BLaER1 (cell line): Measurements from ENCODE around the gene CDNF.
"Not testable (repeated sequence)": the region's sequence is repeated elsewhere in the genome, so short reads cannot be mapped to it uniquely, and the experiment has no call there.

Source experiments
- H3K27ac ChIP-seq: shearing (Covaris generic); formaldehyde crosslinking; 2 replicates; pipeline ENCODE4 v1.8.1; 2022
- H3K27me3 ChIP-seq: shearing (Covaris generic); formaldehyde crosslinking; 2 replicates; pipeline ENCODE4 v1.8.1; 2022
- H3K36me3 ChIP-seq: shearing (Covaris generic); formaldehyde crosslinking; 2 replicates; pipeline ENCODE4 v1.8.1; 2022
- H3K4me1 ChIP-seq: shearing (Covaris generic); formaldehyde crosslinking; 2 replicates; pipeline ENCODE4 v1.8.1; 2022
- H3K4me2 ChIP-seq: shearing (Covaris generic); formaldehyde crosslinking; 2 replicates; pipeline ENCODE4 v1.8.1; 2022
- H3K4me3 ChIP-seq: shearing (Covaris generic); formaldehyde crosslinking; 2 replicates; pipeline ENCODE4 v1.8.1; 2022
- H3K9ac ChIP-seq: shearing (Covaris generic); formaldehyde crosslinking; 2 replicates; pipeline ENCODE4 v1.8.1; 2022
- H3K9me3 ChIP-seq: shearing (Covaris generic); formaldehyde crosslinking; 2 replicates; pipeline ENCODE4 v1.8.1; 2022
- H4K20me1 ChIP-seq: shearing (Covaris generic); formaldehyde crosslinking; 2 replicates; pipeline ENCODE4 v1.8.1; 2022
- Cebpa-rat ChIP-seq: shearing (Covaris generic); IDR thresholded peaks from 2 replicates; pipeline ENCODE4 v1.8.1; 2022

The CDNF gene

DNA sequence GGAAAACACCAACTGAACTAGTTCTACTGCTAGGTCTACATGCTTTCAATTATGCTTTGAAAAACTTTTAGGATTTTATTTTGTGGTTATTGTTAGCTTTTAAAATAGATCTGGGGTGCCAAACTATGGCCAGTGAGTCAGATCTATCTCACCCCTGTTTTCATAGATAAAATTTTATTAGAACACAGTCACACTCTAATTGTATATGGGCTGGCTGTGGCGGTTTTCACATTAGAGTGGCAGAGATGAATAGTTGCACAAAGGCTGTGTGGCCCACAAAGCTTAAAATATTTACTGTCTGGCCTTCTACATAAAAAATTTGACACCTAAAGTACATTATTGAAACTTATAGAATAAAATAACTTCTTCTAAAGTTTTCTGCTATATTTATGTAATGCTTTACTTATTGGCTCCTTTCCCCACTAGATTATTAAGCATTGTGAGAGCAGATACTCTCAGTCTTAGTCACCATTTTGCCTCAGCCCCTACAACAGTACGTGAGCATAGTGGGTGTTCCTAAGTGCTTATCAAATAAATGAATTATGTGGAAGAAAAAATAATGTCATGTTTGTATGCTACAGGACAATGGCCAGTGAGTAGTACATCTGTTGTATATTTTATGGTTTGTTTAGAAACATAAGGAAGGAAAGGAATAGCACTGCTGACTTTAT is 35.4 kb upstream of the CDNF start:
- Histone ChIP-seq H3K4me2 (no peak overlapping the region), H3K9ac (no peak overlapping the region), H3K4me1 (peaks cover 30% of the 10 kb centered on the region), H3K27ac (no peak overlapping the region), H3K36me3 (peaks cover 27% of the 10 kb centered on the region), H3K27me3 (no peaks in the 10 kb centered on the region), H3K4me3 (no peak overlapping the region), H3K9me3 (no peaks in the 10 kb centered on the region), H4K20me1 (peaks cover 9% of the 10 kb centered on the region)
- no peak for TF ChIP-seq Cebpa-rat

DNA sequence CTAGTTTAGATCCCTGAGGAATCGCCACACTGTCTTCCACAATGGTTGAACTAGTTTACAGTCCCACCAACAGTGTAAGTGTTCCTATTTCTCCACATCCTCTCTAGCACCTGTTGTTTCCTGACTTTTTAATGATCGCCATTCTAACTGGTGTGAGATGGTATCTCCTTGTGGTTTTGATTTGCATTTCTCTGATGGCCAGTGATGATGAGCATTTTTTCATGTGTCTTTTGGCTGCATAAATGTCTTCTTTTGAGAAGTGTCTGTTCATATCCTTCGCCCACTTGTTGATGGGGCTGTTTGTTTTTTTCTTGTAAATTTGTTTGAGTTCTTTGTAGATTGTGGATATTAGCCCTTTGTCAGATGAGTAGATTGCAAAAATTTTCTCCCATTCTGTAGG is 27.0 kb upstream of the CDNF start:
- not testable (repeated sequence) for H3K4me2 ChIP-seq, H4K20me1 ChIP-seq, H3K27me3 ChIP-seq, H3K4me3 ChIP-seq, H3K9me3 ChIP-seq, H3K27ac ChIP-seq, H3K4me1 ChIP-seq, H3K9ac ChIP-seq
- peaks cover 69% of the 10 kb centered on the region for H3K36me3 ChIP-seq

DNA sequence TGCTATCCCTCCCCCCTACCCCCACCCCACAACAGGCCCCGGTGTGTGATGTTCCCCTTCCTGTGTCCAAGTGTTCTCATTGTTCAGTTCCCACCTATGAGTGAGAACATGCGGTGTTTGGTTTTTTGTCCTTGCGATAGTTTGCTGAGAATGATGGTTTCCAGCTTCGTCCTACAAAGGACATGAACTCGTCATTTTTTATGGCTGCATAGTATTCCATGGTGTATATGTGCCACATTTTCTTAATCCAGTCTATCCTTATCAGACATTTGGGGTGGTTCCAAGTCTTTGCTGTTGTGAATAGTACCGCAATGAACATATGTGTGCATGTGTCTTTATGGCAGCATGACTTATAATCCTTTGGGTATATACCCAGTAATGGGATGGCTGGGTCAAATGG is 26.6 kb upstream of the CDNF start:
- not testable (repeated sequence) for H3K4me2 ChIP-seq, H3K9me3 ChIP-seq, H3K9ac ChIP-seq, H3K4me1 ChIP-seq, H3K27me3 ChIP-seq, H3K27ac ChIP-seq, H4K20me1 ChIP-seq, H3K4me3 ChIP-seq
- peaks cover 67% of the 10 kb centered on the region for H3K36me3 ChIP-seq

DNA sequence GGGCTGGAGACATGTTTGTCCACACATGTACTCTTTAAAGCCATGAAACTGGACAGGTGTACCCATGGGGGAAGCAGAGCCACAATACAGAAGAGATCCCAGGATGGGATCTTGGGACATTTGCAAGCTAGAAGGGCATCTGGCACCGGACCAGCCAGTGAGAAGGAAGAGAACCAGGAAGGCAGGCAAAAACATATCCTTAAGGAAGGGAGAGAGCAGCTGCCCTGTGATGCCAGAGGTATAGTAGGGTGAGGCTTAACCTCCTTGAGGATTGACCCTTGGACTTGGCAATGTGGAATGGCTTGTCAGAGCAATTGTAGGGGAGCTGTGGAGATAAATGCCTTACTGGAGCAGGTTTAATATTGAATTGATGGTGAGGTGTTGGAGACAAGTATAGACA is 23.0 kb upstream of the CDNF start:
- Histone ChIP-seq H3K4me3 (no peak overlapping the region), H3K27ac (no peak overlapping the region), H4K20me1 (peaks cover 12% of the 10 kb centered on the region), H3K4me1 (no peaks in the 10 kb centered on the region), H3K4me2 (no peak overlapping the region), H3K27me3 (no peaks in the 10 kb centered on the region), H3K9me3 (no peaks in the 10 kb centered on the region), H3K9ac (no peak overlapping the region), H3K36me3 (peaks cover 69% of the 10 kb centered on the region)
- no peak for TF ChIP-seq Cebpa-rat

DNA sequence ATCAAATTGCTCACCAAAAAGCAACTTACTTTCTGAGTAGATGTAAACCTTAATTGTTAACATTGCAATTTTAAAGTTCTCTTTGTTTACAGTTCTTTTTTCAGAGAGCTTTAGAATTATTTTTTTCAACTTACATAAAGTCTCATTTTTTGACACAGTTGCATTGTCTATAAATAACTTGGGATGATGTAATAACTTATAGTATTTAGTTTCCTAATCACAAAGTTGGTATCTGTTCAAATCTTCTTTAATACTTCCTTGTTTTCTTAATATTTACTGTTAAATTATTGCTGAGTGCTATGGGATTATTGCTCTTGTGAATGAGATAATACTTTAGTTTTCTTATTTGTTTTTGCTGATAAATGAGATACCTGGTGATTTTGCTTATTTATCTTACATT is 21.9 kb upstream of the CDNF start:
- peaks cover 12% of the 10 kb centered on the region for H4K20me1 ChIP-seq
- no peak overlapping the region for H3K4me2 ChIP-seq
- no peaks in the 10 kb centered on the region for H3K9me3 ChIP-seq
- H3K9ac ChIP-seq = no peak overlapping the region
- TF ChIP-seq Cebpa-rat = no peak
- no peaks in the 10 kb centered on the region for H3K27me3 ChIP-seq
- H3K36me3 ChIP-seq = peaks cover 74% of the 10 kb centered on the region
- no peaks in the 10 kb centered on the region for H3K4me1 ChIP-seq
- no peak overlapping the region for H3K4me3 ChIP-seq
- H3K27ac ChIP-seq = no peak overlapping the region

DNA sequence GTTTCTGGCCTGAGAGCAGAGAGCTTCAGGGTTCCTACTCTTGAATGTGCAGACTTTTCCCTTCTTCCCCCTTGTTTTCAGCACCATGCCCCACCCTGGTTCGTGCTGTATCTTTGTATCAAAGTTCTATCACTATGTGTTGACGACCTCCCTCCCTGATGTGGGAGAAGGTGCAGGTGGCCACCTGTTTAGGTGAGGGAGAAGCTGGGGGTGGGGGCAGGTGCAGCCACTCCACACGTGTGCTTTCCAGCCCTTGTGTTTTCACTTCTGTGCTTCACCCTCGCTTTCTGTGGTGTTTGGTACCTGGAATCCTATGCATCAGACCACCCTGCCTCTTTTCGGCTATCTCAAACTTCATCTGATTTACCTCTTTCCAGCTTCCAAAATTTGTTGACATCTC is 21.2 kb upstream of the CDNF start:
- Histone ChIP-seq H3K27me3 (no peaks in the 10 kb centered on the region), H4K20me1 (peaks cover 12% of the 10 kb centered on the region), H3K4me2 (no peak overlapping the region), H3K9ac (no peak overlapping the region), H3K4me3 (no peak overlapping the region), H3K4me1 (no peaks in the 10 kb centered on the region), H3K27ac (no peak overlapping the region), H3K9me3 (no peaks in the 10 kb centered on the region), H3K36me3 (peaks cover 80% of the 10 kb centered on the region)
- TF ChIP-seq Cebpa-rat = no peak

DNA sequence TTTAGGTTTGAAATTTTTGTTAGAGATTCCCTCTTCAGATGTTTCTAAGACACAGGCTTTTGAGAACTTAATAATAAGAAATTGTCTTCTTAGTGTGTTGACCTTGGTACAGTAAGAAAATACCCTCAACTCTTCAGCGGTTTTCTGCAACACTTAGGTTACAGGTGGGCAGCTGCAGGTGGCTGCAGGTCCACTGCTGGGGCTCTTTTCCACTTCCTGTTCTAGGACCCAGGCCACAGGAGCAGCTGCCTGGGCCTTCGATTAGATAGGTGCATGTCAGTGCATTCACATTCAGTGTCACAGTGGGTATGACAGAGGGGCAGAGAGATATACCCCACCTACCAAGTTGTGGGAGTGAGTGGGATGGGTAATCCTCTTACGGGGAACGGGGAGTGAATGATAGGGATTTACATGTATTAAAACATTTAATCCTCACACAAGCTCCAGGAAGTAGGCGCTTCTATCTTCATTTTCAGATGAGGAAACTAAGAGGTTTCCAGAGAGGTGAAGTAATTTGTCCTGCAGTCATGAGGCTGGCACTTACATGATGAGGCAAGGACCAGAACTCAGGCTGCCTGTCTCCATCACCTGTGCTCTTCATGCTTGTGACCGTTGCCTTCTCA is 20.6 kb upstream of the CDNF start:
- no peaks in the 10 kb centered on the region for H3K9me3 ChIP-seq
- TF ChIP-seq Cebpa-rat = no peak
- no peak overlapping the region for H3K4me3 ChIP-seq
- H3K4me2 ChIP-seq = no peak overlapping the region
- H3K27ac ChIP-seq = no peak overlapping the region
- no peak overlapping the region for H3K9ac ChIP-seq
- H3K27me3 ChIP-seq = no peaks in the 10 kb centered on the region
- H3K36me3 ChIP-seq = peaks cover 81% of the 10 kb centered on the region
- H3K4me1 ChIP-seq = no peaks in the 10 kb centered on the region
- H4K20me1 ChIP-seq = peaks cover 12% of the 10 kb centered on the region

DNA sequence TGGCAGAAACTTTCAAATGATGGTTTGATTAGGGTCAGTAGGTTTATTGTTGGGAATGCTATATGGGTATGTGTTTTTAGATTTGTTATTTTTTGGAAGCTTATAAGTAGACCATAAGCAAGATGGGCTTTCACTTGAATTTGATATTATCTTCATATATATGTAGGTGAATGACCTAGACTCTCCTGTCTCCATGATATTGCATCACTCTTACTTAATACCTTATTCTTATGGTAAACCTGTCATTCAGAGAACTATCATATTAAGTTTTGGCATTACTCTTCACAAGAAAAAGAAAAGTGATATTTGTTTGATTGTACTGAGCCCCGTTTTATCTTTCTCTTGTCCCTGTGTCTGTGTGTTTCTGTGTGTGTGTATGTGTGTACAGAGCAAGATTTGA is 17.6 kb upstream of the CDNF start:
- H3K36me3 ChIP-seq = peaks cover 65% of the 10 kb centered on the region

DNA sequence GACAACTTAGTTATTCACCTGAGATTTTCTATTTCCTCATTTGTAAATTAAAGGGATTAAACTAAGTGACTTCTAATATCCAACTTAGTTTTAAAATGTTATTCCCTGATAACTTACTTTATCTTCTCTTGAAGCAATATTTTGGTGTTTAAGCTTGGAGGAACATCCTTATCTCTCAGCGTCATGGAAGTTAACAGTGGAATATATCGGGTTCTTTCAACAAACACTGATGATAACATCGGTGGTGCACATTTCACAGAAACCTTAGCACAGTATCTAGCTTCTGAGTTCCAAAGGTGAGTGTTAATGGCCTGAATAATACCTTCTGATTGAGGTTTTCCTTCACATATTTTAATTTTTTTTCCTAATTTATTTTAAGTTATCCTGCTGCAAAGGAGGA is 14.4 kb upstream of the CDNF start:
- H3K4me1 ChIP-seq = 0 out of 2 replicates have a peak, but pooled peaks cover 7% of the 10 kb centered on the region
- no peak overlapping the region for H3K9ac ChIP-seq
- H3K27ac ChIP-seq = no peak overlapping the region
- H3K4me3 ChIP-seq = no peak overlapping the region
- peaks cover 9% of the 10 kb centered on the region; the same call in 1 of the 2 replicates for H4K20me1 ChIP-seq
- TF ChIP-seq Cebpa-rat = no peak
- H3K4me2 ChIP-seq = no peak overlapping the region
- peaks cover 63% of the 10 kb centered on the region for H3K36me3 ChIP-seq
- no peaks in the 10 kb centered on the region for H3K9me3 ChIP-seq
- H3K27me3 ChIP-seq = no peaks in the 10 kb centered on the region

More for the DNA sequence above, 17.6 kb upstream of the CDNF start:
- H3K9me3 ChIP-seq = no peaks in the 10 kb centered on the region
- H3K27ac ChIP-seq = no peak overlapping the region
- no peaks in the 10 kb centered on the region for H3K27me3 ChIP-seq
- no peak overlapping the region for H3K4me3 ChIP-seq
- no peak overlapping the region for H3K9ac ChIP-seq
- TF ChIP-seq Cebpa-rat = no peak
- H3K4me2 ChIP-seq = no peak overlapping the region
- peaks cover 12% of the 10 kb centered on the region for H4K20me1 ChIP-seq
- no peaks in the 10 kb centered on the region for H3K4me1 ChIP-seq

DNA sequence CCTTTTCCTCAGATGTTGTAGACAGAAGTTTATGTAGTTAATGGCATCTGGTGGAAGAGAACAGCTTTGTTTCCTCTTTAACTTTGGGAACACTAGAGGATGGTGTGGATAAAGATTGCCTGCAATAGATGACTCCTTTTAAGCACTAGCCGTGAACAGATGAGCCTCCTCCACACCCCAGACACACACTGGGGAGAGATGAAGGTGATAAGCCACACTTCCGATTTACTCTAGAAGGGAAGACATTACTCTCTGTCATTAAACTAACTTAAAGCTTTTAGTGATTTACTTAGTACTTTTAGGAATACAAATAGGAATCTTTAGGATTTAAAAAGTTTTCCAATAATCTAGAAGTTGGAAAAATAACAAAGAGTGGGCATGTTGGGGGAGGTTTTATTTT is 7.1 kb upstream of the CDNF start:
- H3K4me3 ChIP-seq = no peak overlapping the region
- peaks cover 10% of the 10 kb centered on the region; the same call in 1 of the 2 replicates for H3K4me1 ChIP-seq
- peaks cover 58% of the 10 kb centered on the region for H4K20me1 ChIP-seq
- no peak overlapping the region for H3K4me2 ChIP-seq
- H3K36me3 ChIP-seq = peaks cover 90% of the 10 kb centered on the region
- H3K27ac ChIP-seq = no peak overlapping the region
- TF ChIP-seq Cebpa-rat = no peak
- H3K9ac ChIP-seq = no peak overlapping the region
- no peaks in the 10 kb centered on the region for H3K27me3 ChIP-seq
- no peaks in the 10 kb centered on the region for H3K9me3 ChIP-seq
